Measurements from ENCODE around the gene GABRB1. TPM values are rescaled to one million over a fixed set of nuclear protein-coding genes. Genes with fewer than 3 reads are reported as not detected.

GABRB1 gene
- total and polyA plus RNA-seq, 2 of the 8 experiments (the other 6 are each of a cell fraction or from before 2014, with no cell fraction given): 0.22 to 0.38 TPM

DNA sequence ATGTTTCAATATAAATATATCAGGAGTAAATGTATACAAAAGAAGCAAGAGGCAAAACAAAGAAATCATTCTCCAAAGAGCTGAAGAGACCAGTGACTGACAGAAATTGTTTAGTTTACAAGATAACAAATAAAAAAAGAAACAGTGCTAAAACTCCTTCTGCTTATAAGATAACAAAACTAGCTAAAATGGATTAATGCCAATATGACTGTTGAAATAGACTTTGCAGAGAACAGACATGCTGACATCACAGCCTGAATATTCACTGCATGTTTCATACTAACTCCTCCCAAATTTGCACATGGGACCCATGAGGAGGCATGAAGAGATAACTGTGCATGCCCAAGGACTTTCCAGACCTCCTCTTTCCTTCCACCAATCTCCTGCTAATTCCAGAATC, 31.8 kb upstream of the GABRB1 start:
- Histone ChIP-seq H3K9ac (replicated peaks in 1 of 4; ENCODE audit: extremely low read depth in 1 of 4, low read depth in 3 of 4, low read length in 3 of 4) (no peak overlapping the region), H3K27ac (ENCODE audit: low read depth, low read length) (no peak overlapping the region), H2BK12ac (ENCODE audit: low read depth, low read length) (no peak overlapping the region), H2BK120ac (replicated peaks; ENCODE audit: low read depth, low read length) (no peak overlapping the region), H3K27me3 (replicated peaks in 1 of 4; ENCODE audit: control insufficient read depth in 3 of 4, extremely low read depth in 1 of 4, insufficient read depth in 3 of 4, low read length in 3 of 4) (peaks cover 6 to 14% (median 10%) of the 10 kb centered on the region in 4 experiments), H3K56ac (replicated peaks; ENCODE audit: insufficient read length, low read depth, low read length) (no peak overlapping the region), H3K14ac (ENCODE audit: insufficient read length) (no peak overlapping the region), H2AFZ (ENCODE audit: low read length) (no peak overlapping the region), H3K9me3 (ENCODE audit: insufficient read depth in 2 of 2, low read depth in 1 of 2, low read length in 1 of 2) (no peaks in the 10 kb centered on the region), H3K79me2 (ENCODE audit: control insufficient read depth in 1 of 2, insufficient read depth in 2 of 2, low read length in 2 of 2) (no peaks in the 10 kb centered on the region), H2BK5ac (ENCODE audit: low read depth, low read length) (no peak overlapping the region), H3K4me3 (ENCODE audit: extremely low read depth in 1 of 4, insufficient read depth in 2 of 4, low read depth in 3 of 4, low read length in 4 of 4) (no peak overlapping the region), H4K91ac (replicated peaks; ENCODE audit: insufficient read length, low read length) (no peak overlapping the region), H2AK5ac (ENCODE audit: low read depth, low read length) (no peak overlapping the region), H3K23ac (ENCODE audit: insufficient read length) (no peak overlapping the region), H3K4me2 (ENCODE audit: insufficient read depth in 1 of 2, low read depth in 2 of 2, low read length in 2 of 2) (no peak overlapping the region), H4K20me1 (replicated peaks in 1 of 2; ENCODE audit: control insufficient read depth in 1 of 2, insufficient read depth in 2 of 2, low read length in 2 of 2) (no peaks in the 10 kb centered on the region), H2BK15ac (ENCODE audit: low read length) (no peak overlapping the region), H4K8ac (ENCODE audit: extremely low read depth, insufficient read depth, low read length) (no peak overlapping the region), H2BK20ac (ENCODE audit: low read length) (no peak overlapping the region), H3K4ac (replicated peaks; ENCODE audit: insufficient read length, low read depth, low read length) (no peak overlapping the region), H3K18ac (ENCODE audit: extremely low read depth, low read length) (no peak overlapping the region), H3K36me3 (ENCODE audit: control insufficient read depth in 2 of 4, insufficient read depth in 4 of 4, low read length in 3 of 4) (no peaks in the 10 kb centered on the region), H3K23me2 (ENCODE audit: low read depth, low read length) (no peaks in the 10 kb centered on the region), H3K79me1 (ENCODE audit: low read depth, low read length) (no peaks in the 10 kb centered on the region), H3K4me1 (replicated peaks in 1 of 4; ENCODE audit: control insufficient read depth in 3 of 4, insufficient read depth in 4 of 4, low read length in 3 of 4) (no peaks in the 10 kb centered on the region), H4K5ac (ENCODE audit: insufficient read length, low read depth, low read length) (no peak overlapping the region)
- ChIA-PET POLR2A (ENCODE audit: partially characterized antibody) (no interaction called here), CTCF (ENCODE audit: partially characterized antibody) (interaction anchor here (1.0 to 1.6 kb wide), 2 partner anchors 62 to 67 kb away, joined by 3 to 4 read pairs; no protein-coding TSS in a partner anchor)
- DNase-seq (ENCODE audit: low read depth in 1 of 2, low spot score in 2 of 2): no peak
- FAIRE-seq: no peak
- TF ChIP-seq CBX8 (IDR thresholded peaks at IDR 0.05; ENCODE audit: borderline replicate concordance, low read depth, low read length) (no peak), SAP30 (IDR thresholded peaks at IDR 0.05; ENCODE audit: insufficient read depth, insufficient replicate concordance, low read length) (no peak), SUZ12 (IDR thresholded peaks at IDR 0.05; ENCODE audit: low read length) (no peak), EP300 (IDR thresholded peaks at IDR 0.05; ENCODE audit: borderline replicate concordance in 1 of 2, low read depth in 2 of 2, low read length in 2 of 2) (no peak), SIRT6 (IDR thresholded peaks at IDR 0.05; ENCODE audit: low read length) (no peak), RNF2 (IDR thresholded peaks at IDR 0.05; ENCODE audit: borderline replicate concordance, low read depth, low read length, missing control alignments, poor library complexity, severe bottlenecking) (no peak), BRCA1 (IDR thresholded peaks at IDR 0.05; ENCODE audit: low read depth, low read length) (no peak), SRF (IDR thresholded peaks at IDR 0.05; ENCODE audit: low read depth, low read length) (no peak), GTF2F1 (IDR thresholded peaks at IDR 0.05; ENCODE audit: borderline replicate concordance, low read depth, low read length) (no peak), POU5F1 (IDR thresholded peaks at IDR 0.05; ENCODE audit: low read depth, low read length) (no peak), RAD21 (IDR thresholded peaks at IDR 0.05 in 1 of 2, conservative IDR thresholded peaks at IDR 0.05 in 1 of 2; ENCODE audit: low read depth in 2 of 2, low read length in 2 of 2) (no peak)
- TF ChIP-seq, protein P1, sequence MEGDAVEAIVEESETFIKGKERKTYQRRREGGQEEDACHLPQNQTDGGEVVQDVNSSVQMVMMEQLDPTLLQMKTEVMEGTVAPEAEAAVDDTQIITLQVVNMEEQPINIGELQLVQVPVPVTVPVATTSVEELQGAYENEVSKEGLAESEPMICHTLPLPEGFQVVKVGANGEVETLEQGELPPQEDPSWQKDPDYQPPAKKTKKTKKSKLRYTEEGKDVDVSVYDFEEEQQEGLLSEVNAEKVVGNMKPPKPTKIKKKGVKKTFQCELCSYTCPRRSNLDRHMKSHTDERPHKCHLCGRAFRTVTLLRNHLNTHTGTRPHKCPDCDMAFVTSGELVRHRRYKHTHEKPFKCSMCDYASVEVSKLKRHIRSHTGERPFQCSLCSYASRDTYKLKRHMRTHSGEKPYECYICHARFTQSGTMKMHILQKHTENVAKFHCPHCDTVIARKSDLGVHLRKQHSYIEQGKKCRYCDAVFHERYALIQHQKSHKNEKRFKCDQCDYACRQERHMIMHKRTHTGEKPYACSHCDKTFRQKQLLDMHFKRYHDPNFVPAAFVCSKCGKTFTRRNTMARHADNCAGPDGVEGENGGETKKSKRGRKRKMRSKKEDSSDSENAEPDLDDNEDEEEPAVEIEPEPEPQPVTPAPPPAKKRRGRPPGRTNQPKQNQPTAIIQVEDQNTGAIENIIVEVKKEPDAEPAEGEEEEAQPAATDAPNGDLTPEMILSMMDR (IDR thresholded peaks at IDR 0.05; ENCODE audit: control extremely low read depth in 1 of 3, insufficient read depth in 1 of 3, low read depth in 1 of 3, low read length in 3 of 3): no peak

Measured in H1 (cell line).